ENCODE measurements around the gene HNRNPA1.

HNRNPA1 gene

DNA sequence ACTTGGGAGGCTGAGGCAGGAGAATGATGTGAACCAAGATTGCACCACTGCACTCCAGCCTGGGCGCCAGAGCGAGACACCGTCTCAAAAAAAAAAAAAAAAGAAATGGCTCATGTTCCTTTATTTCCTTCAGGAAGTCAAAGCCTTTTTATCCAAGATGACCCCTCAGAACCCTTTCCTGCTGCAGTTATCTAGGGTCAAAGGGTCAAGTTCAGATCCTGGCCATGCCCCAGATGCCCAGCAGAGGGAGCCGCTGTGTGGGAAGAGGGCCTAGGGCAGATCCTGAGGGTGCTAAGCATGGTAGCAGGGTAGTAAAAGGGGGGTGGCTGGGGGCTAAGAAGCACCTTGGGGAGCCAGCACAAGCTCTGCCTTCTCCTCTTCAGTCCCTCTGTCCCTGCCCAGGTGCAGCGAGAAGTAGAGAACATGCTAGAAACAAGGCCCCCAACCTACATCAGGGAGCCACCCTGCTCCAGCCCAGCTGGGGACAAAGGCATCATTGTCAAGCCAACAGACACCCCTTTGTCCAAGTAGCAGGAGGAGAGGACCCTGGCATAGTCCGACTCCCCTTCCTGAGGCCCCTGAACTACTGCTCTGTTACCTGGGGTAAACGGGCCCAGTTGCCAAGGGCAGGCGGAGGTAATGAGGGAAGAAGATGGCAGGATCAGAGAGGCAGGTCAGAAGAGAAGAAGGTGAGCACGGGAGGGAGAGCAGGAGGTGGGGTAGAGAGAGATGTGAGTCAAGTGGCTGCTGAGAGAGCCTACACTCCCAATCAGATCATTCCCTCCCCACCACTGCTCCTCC is 13.8 kb downstream of the HNRNPA1 start:
- H3K27ac ChIP-seq (replicated peaks): peak overlapping the region; percentile 91
- TF ChIP-seq, protein P1, sequence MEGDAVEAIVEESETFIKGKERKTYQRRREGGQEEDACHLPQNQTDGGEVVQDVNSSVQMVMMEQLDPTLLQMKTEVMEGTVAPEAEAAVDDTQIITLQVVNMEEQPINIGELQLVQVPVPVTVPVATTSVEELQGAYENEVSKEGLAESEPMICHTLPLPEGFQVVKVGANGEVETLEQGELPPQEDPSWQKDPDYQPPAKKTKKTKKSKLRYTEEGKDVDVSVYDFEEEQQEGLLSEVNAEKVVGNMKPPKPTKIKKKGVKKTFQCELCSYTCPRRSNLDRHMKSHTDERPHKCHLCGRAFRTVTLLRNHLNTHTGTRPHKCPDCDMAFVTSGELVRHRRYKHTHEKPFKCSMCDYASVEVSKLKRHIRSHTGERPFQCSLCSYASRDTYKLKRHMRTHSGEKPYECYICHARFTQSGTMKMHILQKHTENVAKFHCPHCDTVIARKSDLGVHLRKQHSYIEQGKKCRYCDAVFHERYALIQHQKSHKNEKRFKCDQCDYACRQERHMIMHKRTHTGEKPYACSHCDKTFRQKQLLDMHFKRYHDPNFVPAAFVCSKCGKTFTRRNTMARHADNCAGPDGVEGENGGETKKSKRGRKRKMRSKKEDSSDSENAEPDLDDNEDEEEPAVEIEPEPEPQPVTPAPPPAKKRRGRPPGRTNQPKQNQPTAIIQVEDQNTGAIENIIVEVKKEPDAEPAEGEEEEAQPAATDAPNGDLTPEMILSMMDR (IDR thresholded peaks at IDR 0.05; ENCODE audit: insufficient read depth, low read length): peak; percentile 91
- TF ChIP-seq POLR2AphosphoS5 (IDR thresholded peaks at IDR 0.05; ENCODE audit: low read depth): no peak
- TF ChIP-seq, protein P2, sequence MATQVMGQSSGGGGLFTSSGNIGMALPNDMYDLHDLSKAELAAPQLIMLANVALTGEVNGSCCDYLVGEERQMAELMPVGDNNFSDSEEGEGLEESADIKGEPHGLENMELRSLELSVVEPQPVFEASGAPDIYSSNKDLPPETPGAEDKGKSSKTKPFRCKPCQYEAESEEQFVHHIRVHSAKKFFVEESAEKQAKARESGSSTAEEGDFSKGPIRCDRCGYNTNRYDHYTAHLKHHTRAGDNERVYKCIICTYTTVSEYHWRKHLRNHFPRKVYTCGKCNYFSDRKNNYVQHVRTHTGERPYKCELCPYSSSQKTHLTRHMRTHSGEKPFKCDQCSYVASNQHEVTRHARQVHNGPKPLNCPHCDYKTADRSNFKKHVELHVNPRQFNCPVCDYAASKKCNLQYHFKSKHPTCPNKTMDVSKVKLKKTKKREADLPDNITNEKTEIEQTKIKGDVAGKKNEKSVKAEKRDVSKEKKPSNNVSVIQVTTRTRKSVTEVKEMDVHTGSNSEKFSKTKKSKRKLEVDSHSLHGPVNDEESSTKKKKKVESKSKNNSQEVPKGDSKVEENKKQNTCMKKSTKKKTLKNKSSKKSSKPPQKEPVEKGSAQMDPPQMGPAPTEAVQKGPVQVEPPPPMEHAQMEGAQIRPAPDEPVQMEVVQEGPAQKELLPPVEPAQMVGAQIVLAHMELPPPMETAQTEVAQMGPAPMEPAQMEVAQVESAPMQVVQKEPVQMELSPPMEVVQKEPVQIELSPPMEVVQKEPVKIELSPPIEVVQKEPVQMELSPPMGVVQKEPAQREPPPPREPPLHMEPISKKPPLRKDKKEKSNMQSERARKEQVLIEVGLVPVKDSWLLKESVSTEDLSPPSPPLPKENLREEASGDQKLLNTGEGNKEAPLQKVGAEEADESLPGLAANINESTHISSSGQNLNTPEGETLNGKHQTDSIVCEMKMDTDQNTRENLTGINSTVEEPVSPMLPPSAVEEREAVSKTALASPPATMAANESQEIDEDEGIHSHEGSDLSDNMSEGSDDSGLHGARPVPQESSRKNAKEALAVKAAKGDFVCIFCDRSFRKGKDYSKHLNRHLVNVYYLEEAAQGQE (IDR thresholded peaks at IDR 0.05; ENCODE audit: insufficient replicate concordance, low read depth): no peak
- DNase-seq (ENCODE audit: low read depth in 1 of 2, low spot score in 1 of 2): peak in 1 of 2 experiments; percentile 71
- H3K4me3 ChIP-seq (replicated peaks; ENCODE audit: insufficient read depth, low read length): no peak overlapping the region
- no peaks in the 10 kb centered on the region for H3K27me3 ChIP-seq (ENCODE audit: insufficient read depth, poor library complexity, severe bottlenecking)

DNA sequence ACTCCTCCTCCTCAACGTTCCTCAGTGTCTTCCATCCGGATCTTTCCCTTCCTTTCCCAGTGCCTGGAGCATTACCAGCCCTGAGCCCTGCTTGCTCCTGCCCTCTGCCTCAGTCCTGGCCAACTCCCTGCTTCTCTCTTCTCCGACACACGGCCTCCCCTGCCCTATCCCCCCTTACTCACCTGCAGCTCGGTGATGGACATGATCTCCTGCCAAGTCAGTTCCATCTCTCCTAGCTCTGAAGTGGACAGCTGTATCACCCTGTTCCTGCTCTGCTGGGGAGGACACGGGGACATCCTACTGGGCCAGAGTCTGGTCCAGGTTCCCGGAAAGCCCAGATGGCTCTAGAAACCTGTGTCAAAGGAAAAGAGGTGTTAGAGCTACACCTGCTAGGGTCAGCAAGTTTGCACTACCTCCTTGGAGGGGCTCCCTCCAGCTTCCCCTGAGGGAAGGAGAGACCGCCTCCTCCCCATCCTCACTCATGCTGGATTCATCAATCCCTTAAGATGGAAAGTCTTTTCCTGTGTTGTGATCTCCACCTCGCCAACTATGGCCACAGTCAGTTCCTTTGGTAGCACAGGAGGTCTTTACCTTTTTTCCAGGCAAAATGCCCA is 14.5 kb downstream of the HNRNPA1 start:
- no peak for DNase-seq (ENCODE audit: low read depth in 1 of 2, low spot score in 1 of 2)
- Histone ChIP-seq H3K27me3 (ENCODE audit: insufficient read depth, poor library complexity, severe bottlenecking) (no peaks in the 10 kb centered on the region), H3K4me3 (replicated peaks; ENCODE audit: insufficient read depth, low read length) (no peak overlapping the region), H3K27ac (replicated peaks) (peak overlapping the region; percentile 91)
- TF ChIP-seq POLR2AphosphoS5 (IDR thresholded peaks at IDR 0.05; ENCODE audit: low read depth) (0 out of 2 replicates have a peak, but pooled peaks have one; percentile 47), GABPA (IDR thresholded peaks at IDR 0.05; ENCODE audit: low read depth) (no peak)

DNA sequence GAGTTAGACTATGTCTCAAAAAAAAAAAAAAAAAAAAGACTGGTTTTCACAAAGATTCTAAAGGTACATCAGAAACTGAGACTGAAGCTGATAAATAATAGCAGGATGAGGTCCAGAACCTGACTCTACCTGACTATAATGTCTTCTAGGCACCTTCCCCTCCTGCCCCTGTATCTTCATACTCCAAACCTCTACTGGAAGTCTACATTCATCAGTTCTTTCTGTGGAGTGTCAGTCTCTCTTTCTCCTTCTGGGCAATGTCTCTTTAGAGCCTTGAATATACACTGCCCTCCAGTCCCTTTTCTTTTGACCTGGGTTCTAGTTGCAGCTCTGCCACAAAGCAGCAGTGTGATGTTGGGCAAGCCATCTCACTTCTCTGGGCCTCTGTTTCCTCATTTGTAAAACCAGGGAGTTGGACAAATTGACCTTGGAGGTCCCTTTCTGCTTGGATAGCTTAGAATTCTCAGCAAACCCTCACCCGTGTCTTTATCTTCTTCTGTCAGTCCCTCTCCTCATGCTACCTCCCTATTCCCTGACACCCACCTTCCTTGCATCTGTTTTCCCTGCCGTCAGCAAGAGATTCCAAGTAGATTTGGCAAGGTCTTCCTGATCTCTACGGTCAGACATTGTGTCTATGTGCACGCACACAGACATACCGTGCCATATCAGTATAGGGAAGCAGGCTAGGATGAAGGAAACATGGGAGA is 16.0 kb downstream of the HNRNPA1 start:
- no peaks in the 10 kb centered on the region for H3K27me3 ChIP-seq (ENCODE audit: insufficient read depth, poor library complexity, severe bottlenecking)
- TF ChIP-seq, protein P2 (IDR thresholded peaks at IDR 0.05; ENCODE audit: insufficient replicate concordance, low read depth): no peak
- peak; percentile 24; the same call in 1 of the 2 replicates for TF ChIP-seq POLR2AphosphoS5 (IDR thresholded peaks at IDR 0.05; ENCODE audit: low read depth)
- H3K27ac ChIP-seq (replicated peaks): peak overlapping the region; percentile 91
- H3K4me3 ChIP-seq (replicated peaks; ENCODE audit: insufficient read depth, low read length): peak overlapping the region; percentile 33
- DNase-seq (ENCODE audit: low read depth in 1 of 2, low spot score in 1 of 2): peak in 1 of 2 experiments; percentile 77

DNA sequence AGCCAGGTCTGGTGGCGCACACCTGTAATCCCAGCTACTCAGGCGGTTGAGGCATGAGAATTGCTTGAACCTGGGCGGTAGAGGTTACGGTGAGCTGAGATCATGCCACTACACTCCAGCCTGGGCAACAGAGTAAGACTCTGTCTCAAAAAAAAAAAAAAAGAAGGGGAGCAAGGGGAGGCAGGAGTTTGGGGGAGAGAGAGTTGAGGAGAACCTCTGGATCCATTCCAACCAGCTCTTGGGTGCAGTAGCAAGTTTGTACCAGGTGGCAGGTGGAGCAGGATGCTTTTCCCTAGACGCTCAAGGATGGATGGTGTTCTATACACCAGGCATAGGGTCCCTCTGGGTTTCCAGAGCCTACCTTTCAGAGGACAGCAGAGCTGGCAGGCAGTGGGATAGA is 18.4 kb downstream of the HNRNPA1 start:
- no peak for TF ChIP-seq POLR2AphosphoS5 (IDR thresholded peaks at IDR 0.05; ENCODE audit: low read depth)
- no peak for TF ChIP-seq GABPA (IDR thresholded peaks at IDR 0.05; ENCODE audit: low read depth)
- TF ChIP-seq, protein P2 (IDR thresholded peaks at IDR 0.05; ENCODE audit: insufficient replicate concordance, low read depth): no peak
- TF ChIP-seq SPI1 (IDR thresholded peaks at IDR 0.05; ENCODE audit: borderline replicate concordance, low read depth): no peak
- TF ChIP-seq, protein P1 (IDR thresholded peaks at IDR 0.05; ENCODE audit: insufficient read depth, low read length): no peak
- no peak for DNase-seq (ENCODE audit: low read depth in 1 of 2, low spot score in 1 of 2)
- H3K4me3 ChIP-seq (replicated peaks; ENCODE audit: insufficient read depth, low read length): peak overlapping the region; percentile 71
- peak overlapping the region; percentile 91 for H3K27ac ChIP-seq (replicated peaks)
- H3K27me3 ChIP-seq (ENCODE audit: insufficient read depth, poor library complexity, severe bottlenecking): no peaks in the 10 kb centered on the region

All from HL-60 (cell line).